SK-N-DZ (cell line): ENCODE results near the gene C22orf39.

Experiments used
- DNase-seq: peaks from one replicate; pipeline ENCODE4 v3.0.0-alpha.2; 2015; ENCODE audit warnings: low spot score

C22orf39 gene

GRCh38 chr22:19477321-19478044 lies 30.0 kb upstream of the C22orf39 start:
- no peak for DNase-seq

- DNase-seq = no peak
Observed at GRCh38 chr22:19476023-19476422, 28.5 kb upstream of the C22orf39 start.

GRCh38 chr22:19473578-19473977 lies 26.1 kb upstream of the C22orf39 start:
- DNase-seq = no peak

- no peak for DNase-seq
Observed at GRCh38 chr22:19472233-19472632, 24.7 kb upstream of the C22orf39 start.

GRCh38 chr22:19471572-19471971 lies 24.1 kb upstream of the C22orf39 start:
- no peak for DNase-seq

- no peak for DNase-seq
Observed at GRCh38 chr22:19470010-19470409, 22.5 kb upstream of the C22orf39 start.

GRCh38 chr22:19469421-19469820 lies 21.9 kb upstream of the C22orf39 start:
- DNase-seq = no peak

GRCh38 chr22:19467912-19468311 lies 20.4 kb upstream of the C22orf39 start:
- no peak for DNase-seq

GRCh38 chr22:19466848-19467752 lies 19.6 kb upstream of the C22orf39 start:
- DNase-seq = no peak

GRCh38 chr22:19466126-19466716 lies 18.7 kb upstream of the C22orf39 start:
- DNase-seq = no peak

GRCh38 chr22:19464975-19465374 lies 17.5 kb upstream of the C22orf39 start:
- DNase-seq = no peak

GRCh38 chr22:19464546-19464945 lies 17.0 kb upstream of the C22orf39 start:
- DNase-seq = no peak

- DNase-seq = no peak
Observed at GRCh38 chr22:19463491-19464469, 16.3 kb upstream of the C22orf39 start.

GRCh38 chr22:19463008-19463407 lies 15.5 kb upstream of the C22orf39 start:
- no peak for DNase-seq

- DNase-seq = no peak
Observed at GRCh38 chr22:19461506-19461905, 14.0 kb upstream of the C22orf39 start.

- no peak for DNase-seq
Observed at GRCh38 chr22:19460036-19460435, 12.5 kb upstream of the C22orf39 start.

GRCh38 chr22:19457828-19458428 lies 10.4 kb upstream of the C22orf39 start:
- DNase-seq = no peak

- DNase-seq = no peak
Observed at GRCh38 chr22:19456541-19456940, 9.0 kb upstream of the C22orf39 start.

- DNase-seq = no peak
Observed at GRCh38 chr22:19455585-19456370, 8.3 kb upstream of the C22orf39 start.

GRCh38 chr22:19455033-19455432 lies 7.5 kb upstream of the C22orf39 start:
- no peak for DNase-seq
